COLO829 (cell line): ENCODE data around the gene CACYBP.

Experiments used
- DNase-seq: peaks from one replicate; pipeline ENCODE4 v3.0.0; 2012; ENCODE audit warnings: low spot score

The CACYBP gene

DNA sequence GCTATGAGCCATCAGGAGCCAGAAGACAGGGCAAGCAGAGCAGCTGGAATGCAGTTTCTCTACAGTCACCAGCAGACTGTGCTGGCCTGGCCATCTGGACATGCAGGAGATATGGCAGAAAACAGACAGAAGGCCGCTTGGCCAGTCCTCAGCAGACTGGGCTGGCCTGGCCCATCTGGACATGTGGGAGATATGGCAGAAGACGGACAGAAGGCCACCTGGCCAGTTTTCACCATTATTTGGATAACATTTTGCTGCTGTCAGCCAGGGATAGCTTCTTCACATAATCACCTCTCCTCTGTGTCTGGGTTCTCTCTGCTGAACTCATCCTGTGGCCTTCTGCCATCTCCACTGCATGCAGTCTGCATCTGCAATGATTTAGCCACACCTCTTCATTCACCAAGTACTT lies 25.0 kb upstream of the CACYBP start:
- DNase-seq = no peak

DNA sequence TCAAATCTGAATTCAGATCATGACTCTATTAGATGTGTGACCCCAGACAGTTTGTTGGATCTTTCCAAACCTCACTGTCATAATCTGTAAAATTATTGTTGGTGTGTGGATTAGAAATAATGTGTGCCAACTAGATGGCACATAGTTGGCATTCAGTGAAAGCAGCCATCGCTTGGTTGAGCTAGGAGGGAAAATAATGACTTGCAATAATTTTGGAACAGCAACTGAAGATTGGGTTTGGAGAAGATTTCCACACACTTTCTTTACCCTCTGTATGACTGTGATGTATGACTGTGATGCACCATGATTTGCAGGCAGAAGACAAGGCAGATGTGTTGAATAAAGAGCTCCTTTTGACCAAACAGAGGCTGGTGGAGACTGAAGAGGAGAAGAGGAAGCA lies 24.0 kb upstream of the CACYBP start:
- DNase-seq = no peak

DNA sequence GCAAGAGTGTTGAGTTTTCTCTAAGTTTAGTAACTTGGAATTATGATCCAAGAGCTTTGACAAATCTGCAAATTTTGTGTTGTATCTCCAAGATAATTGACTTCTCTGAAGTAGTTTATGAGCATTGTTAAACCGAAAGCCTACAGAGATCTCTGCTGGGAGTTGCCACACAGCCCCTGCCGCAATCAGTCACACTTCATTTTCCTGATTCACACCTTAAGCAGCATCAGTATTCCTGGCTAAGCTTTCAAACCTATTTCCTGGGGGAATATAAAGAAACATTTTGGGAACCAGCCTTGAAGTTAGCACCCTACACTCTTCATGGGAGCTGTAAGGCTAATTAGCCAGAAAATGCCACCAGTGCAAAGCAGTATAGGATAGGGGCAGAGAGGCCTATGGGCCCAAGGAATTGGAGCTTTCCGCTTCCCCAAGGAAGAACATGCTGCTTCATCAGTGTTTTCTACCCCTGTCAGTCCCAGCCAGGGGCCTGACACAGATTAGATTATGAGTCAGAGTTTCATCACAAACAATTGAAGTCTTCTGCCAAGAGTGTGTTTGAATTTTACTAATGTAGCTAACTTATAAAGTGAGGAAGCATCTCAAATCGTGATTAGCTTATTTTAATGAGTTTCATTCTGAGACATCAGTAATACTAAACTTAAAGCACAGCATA lies 23.2 kb upstream of the CACYBP start:
- DNase-seq = peak; percentile 49

DNA sequence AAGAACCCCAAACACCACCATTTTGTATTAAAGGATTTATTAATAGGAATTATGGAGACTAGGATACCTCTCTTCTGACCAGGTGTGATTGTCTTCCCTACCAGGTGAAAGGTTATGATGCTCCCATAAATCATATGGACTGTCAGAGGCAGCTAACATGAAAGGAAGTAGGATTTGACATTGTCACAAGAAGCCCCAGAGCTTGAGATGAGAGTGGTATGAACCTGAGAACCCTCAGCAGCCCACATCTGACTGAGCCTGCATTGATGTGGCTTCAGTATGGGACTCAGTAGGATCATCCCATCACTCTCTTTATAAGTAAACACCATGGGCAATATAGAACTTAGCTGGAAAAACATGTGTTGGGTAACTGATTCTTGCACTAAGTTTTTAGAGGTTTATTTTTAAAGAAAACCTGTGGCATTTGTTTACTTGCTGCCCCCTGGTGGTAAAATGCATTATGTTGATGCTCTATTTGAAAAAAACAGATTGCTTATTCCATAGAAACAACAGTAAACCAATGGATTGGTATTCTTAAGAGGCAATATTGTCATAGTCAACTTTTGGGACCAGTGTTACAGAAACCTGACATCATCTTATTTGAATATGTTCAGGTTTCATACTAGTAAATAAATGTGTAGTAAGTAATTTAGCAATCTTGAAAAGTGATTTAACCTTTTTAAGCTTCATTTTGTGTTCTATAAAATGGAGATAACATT lies 16.6 kb upstream of the CACYBP start:
- peak; percentile 58 for DNase-seq

DNA sequence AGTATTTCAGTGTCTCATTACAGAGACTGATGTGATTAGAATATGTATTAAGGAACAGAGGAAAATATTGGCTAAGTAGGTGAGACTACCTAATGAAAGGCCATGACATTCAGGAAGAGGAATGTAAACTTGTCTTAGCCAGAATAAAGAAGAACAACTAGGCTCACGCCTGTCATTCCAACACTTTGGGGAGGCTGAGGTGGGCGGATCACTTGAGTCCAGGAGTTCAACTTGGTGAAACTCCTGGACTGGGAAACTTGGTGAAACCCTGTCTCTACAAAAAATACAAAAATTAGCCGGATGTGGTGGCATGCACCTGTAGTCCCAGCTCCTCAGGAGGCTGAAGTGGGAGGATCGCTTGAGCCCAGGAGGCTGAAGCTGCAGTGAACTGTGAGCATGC lies 14.8 kb upstream of the CACYBP start:
- DNase-seq = no peak

DNA sequence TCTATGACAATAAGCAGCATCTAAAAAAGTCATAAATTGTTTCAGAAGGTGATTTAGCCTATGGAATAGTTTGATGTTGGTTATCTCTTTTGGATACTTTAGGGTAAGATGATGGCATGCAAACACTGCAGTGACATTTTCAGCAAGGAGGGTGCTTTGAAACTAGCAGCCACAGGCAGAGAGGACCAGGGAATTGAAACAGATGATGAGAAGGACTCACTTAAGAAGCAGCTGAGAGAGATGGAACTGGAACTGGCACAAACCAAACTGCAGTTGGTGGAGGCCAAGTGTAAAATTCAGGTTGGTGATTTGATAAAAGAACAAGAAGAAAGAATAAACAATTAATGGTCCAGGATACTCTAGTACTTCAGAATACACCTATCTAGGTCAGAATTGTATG lies 11.2 kb upstream of the CACYBP start:
- no peak for DNase-seq

DNA sequence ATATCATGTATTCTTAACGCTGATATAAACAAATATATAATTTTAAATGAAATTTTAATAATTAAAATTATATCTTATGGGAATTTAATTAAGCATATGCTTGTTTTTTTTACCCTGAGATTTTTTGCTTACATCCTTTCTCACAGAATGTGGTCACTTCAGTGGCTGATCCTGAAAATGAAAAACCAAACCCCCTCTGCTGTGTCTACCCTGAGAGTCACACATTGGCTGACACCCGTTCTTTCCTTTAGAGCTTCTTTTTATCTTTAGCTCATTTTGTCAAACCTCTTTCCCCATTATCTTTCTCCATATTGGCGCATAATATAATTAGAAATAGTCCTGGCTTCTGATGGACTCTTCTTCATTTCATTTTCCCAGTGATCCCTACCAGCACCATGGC lies 10.8 kb upstream of the CACYBP start:
- no peak for DNase-seq

DNA sequence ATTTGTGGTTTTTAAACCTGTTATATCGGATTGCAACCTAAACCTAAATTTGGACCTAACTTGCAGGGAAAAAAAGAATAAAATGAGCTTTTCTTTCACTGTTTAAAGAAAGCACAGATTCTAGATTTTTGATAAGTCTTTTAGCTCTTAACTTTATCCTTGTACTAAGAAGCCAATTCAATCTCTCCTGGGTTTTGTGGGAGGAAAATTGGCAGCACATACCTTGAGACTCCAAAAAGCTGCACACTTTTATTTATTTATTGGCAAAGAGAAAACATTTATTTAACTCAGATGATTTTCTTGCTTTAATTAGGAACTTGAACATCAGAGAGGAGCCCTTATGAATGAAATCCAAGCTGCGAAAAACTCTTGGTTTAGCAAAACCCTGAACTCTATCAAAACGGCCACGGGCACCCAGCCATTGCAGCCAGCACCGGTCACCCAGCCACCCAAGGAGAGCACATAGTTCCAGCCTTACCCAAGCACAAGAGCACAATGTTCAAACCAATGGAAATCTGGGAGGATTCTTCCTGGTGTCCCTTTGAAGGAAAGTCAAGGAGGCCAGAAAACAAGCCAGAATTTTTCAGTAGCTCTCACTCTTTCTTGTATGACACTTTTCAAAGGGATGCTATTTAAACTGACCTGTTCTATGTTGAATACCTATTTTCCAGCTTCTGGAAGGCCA lies 10.1 kb upstream of the CACYBP start:
- no peak for DNase-seq

DNA sequence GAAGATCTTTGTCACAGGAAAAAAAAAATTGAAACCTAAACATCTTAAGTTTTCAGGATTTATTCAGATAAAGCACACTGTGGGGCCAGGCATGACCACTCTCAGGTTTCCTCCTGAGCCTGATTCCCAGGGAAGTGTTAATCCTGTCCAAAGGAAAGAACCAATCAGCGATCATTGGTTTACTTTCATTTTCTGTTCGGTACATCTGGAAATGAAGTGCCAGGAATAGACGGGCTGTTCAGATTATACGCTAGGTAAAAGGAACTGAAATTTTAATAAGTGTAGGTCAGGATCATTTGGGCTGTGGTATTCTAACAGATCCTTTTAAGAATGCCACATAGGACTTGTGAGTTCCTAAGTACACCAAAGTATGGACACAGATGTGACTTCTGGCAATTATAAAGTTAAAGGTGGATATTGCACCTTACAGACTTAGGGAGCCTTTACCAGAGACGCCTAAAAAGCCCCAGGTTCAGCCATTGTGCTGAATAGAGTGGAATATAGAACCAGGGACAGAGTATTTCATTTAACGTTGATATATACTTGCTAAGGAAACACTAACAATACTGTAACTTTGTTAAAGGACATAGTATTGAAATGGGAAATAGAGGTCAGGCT lies 9.3 kb upstream of the CACYBP start:
- peak; percentile 78 for DNase-seq

DNA sequence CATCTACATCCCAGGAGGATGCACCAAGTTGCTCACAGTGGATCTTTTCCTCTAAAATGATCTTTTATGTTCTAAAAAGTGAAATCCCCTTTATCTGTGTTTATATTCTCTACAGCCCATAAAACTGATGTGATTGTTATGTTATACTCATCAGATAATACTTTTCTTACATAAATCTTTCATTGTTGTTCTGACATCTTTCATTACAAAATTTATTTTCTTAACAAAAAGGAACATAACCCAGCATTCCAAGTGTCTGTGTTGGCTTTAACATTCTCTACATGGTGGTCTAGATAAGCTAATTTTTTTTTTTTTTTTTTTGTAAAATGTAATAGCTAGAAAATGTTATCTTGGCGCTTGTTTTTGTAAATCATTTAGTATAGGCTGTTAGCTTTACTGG lies 8.3 kb upstream of the CACYBP start:
- no peak for DNase-seq

DNA sequence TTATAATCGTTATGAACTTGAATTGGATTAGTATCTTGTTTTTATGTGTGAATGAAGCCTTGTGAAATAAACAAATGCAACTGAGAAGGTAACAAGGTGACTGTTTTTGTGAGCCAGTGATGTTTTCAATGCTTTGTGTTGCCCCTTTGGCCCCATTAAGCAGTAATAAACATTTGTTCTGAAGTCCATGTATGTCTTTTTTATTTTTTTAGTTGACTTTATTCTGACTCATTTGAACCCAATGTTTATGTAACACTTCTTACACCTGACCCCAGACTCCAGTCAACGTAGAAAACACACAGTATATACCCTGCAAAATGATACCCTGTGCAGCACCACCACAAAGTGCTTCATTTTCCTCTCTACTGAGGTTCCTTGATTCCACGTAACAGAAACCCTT lies 4.6 kb upstream of the CACYBP start:
- no peak for DNase-seq

DNA sequence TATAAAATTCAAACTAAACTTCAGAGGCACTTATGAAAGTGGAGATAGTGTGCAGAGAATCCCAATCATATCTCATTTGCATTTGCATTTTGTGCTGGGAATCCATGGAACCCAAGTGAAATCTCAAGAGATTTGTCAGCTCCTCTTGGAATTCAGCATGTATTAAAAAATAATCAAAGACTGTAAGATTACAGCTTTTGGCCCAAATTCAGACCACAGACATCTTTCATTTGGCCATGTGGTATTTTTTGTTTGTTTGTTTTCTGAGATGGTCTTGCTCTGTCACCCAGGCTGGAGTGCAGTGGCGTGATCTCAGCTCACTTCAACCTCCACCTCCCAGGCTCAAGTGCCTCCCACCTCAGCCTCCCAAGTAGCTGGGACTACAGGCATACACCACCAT lies 3.8 kb upstream of the CACYBP start:
- DNase-seq = no peak

DNA sequence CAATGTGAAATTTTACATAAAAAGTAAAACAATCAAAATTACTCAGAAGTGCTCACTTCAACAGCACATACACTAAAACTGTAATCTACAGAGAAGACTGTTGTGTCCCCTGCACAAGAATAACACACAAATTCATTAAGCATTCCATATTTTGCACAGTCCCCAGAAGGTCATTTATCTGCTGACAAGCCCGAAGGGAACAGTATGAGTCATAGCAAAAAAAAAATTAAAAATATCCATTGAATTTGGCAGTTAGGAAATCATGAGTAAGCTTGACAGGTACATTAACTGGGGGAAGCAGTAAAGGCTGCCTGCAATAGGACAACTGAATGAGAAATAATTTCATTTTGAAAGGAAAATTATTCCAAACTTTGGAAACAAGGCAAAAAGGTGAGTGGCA lies 3.3 kb upstream of the CACYBP start:
- no peak for DNase-seq

DNA sequence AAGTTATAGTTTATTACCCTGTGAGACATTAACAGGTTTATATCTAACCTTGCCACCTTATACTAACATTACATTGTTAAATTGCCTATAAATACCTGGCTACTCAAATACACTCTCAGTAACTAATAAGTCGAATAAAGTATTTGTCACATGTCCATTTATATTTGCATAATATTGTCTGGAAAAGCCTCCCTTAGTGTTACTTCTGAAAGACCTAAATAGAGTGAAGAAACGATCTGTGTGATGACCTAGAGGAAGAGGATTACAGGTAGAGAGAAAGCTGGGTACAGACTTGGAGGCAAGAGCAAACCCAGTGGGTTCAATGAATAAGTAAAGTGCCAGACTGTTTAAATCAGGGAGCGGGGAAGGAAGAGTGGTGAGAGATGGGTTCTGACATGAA lies 2.7 kb upstream of the CACYBP start:
- DNase-seq = no peak

DNA sequence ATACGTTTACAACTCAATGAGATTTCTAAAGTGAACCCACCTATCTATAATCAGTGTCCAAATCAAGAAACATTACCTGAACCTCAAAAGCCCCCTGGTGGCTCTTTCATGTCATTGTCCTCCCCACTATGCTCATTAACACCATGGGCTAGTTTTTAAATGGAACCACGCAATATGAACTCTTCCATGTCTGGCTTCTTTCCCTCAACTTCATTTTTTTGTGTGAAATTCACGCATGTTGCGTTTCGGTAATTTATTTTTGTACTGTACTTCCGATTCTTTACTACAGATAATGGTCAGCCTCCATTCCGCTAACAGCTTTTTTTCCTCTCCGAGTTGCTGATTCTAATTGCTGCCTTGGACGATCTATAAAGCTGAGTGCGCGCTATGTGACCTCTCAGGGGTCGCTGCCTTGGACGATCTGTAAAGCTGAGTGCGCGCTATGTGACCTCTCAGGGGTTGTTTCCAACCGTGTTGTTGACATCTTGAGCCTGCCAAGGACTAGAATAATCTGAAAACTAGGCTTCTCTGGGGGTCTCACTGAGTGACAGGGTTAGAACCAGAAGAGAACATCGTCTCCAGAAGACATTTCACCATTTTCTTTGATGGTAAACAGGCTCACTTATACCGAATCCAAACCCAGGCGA lies 1.1 kb upstream of the CACYBP start:
- peak; percentile 67 for DNase-seq

DNA sequence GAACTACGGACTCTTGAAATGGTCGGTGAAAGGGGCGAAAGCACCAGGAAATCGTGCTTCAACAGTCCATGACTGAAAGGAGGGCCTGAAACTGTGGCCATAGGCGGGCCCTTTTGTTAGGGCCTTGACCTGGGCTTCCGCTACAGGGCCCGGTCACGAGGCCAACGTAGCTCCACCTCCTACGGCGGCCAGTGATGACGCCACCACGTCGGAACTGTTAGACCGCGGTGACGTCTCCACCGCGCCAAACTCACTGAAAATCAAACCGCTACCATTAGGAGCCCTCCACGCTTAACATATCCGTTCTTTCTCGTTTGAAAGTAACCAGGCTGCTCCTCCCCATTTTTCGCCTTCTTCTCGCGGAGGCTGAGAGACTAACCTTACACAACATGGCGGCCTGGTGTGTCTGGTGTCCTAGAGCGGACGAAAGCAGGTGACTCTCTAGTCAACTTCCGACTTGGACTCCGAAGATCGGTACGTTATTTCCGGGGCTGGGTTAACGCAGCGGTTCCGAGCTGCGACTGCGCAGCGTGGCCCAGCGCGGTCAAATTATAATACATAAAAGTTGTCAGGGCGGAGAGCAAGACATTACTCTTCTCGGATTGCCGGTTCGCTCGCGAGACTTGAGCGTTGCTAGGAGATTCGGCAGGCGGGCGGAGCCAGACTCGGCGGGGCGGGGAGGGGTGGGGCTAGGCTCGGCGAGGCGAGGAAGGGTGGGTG lies 371 bp upstream of the CACYBP start:
- DNase-seq = peak; percentile 100

DNA sequence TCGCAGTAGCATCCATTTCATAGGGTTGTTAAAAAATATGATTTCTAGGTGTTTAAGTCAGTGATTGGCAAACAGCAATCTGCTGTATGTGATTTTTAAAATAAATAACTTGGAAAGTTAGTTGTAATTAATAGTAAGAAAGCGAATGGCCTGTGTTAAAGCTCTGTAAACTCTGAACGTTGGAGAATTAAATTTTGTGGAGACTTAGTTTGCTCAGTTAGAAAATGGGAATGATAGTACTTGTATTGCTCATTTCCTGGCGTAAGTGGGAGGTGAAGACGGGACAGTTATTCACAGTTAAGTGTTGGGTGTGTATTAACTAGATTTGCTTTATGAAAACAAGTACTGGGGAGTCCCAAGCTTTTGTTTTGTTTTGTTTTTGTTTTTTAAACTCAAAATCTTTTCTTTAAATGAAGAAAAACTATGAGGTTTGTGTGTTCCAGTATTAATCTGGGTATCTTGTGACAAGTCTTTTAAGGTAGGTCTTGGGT lies 995 bp downstream of the CACYBP start:
- DNase-seq = no peak

DNA sequence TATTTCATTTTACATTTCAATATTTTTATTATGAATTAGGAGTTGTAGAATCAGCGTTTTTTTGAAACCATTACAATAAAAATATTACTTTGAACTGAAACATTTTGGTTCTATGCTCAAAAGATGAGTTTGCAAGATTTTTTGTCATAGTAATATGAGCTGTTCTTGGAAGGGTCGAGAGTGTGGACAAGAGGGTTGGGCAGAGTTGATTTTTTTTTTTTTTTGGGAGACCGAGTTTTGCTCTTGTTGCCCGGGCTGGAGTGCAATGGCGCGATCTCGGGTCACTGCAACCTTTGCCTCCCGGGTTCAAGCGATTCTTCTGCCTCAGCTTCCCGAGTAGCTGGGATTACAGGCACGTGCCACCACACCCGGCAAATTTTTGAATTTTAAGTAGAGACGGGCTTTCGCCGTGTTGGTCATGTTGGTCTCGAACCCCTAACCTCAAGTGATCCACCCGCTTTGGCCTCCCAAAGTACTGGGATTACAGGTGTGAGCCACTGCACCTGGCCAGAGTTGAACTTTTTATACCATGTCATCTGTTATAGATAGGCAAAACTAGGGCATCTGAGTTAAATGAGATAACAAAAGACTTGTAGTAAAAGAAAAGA lies 3.3 kb downstream of the CACYBP start:
- no peak for DNase-seq

DNA sequence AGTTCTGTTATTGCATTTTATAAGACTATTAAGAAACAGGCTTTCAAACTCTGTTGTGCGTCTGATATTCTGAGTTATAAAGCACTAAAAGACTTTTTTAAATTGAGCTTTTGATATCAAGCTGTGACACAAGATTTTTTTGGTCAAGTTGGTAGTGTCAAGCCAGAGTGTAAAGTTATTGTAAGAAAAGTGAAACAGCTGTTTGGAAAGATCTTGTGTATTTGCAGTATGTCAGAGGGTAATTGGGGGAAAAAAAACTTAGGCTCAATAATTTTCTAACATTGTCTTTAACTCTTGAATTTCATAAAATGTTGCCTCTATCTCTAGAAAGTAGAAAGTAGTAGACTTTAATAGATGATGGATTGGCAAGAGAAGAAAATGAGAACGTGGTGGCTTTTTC lies 3.8 kb downstream of the CACYBP start:
- DNase-seq = no peak

DNA sequence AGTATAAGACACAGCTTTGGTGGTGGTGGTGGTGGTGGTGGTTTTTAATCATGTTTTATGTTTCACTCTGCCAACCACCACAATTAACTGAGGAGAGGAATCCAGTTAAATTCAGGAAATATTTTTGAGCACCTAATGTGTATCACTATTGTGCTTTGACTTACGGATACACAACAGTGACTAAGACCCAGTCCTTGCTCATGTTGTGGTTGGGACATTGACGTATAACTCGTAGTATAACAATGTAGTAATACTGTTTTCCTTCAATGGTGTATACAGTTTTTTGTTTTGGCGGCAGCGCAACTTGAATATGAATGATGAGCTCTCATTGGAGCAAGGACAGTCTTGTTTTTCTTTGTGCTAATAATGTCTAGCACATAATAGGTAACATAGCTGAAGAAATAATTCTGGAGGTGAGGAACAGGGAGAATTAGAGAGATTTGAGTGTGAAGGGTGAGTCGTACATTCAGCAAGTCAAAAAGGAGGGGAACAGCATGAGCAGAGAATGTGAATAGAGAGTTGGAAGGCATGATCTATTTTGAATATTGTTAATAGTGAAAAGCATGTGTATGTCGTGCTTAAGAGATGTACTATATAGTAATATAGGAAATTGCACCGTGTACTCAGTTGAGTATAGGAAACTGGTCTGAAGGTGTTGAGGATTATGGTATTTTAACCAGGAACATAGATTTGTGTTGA lies 5.5 kb downstream of the CACYBP start:
- no peak for DNase-seq

DNA sequence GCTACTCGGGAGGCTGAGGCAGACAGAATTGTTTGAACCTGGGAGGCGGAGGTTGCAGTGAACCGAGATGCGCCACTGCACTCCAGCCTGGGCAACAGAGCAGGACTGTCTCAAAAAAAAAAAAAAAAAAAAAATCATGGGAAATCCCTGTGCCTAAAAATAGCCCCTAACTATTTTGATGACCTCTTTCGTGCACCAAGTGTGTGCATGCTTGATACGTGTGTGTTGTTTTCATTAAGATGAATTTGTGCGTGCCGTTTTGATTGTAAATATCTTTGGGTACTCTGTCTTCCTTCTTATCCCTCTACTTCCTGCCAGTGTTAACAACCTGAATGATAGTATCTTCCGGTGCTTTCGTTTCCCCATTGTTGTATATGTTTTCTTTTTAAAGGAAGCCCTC lies 9.8 kb downstream of the CACYBP start:
- DNase-seq = no peak
